Vagina (tissue), 2 donors: ENCODE measurements around the gene SAPCD1. TPM values are rescaled to one million over a fixed set of nuclear protein-coding genes. Genes with fewer than 3 reads are reported as not detected.

Experiments used
- DNase-seq, 2 donors: peaks; one replicate each; pipeline ENCODE4 v3.0.0-alpha.2; 2017; ENCODE audit errors: extremely low spot score in 2 of 2
- H3K27ac ChIP-seq: fragments of 200-600 bp; sonication (generic); one replicate; pipeline ENCODE4 v1.5.1; 2019
- H3K27me3 ChIP-seq: fragments of 200-600 bp; sonication (generic); one replicate; pipeline ENCODE4 v1.5.1; 2019
- H3K36me3 ChIP-seq, 2 donors: fragments of 200-600 bp; sonication (generic); one replicate each; pipeline ENCODE4 v1.5.1; 2017 to 2019
- H3K4me1 ChIP-seq: fragments of 200-600 bp; sonication (generic); one replicate; pipeline ENCODE4 v1.5.1; 2019
- H3K4me3 ChIP-seq, 2 donors: fragments of 200-600 bp; sonication (generic); 1 replicate in 1 of 2; 2 replicates in 1 of 2; pipeline ENCODE4 v1.5.1; 2016 to 2019
- H3K9me3 ChIP-seq: fragments of 200-600 bp; sonication (generic); one replicate; pipeline ENCODE4 v1.5.1; 2019
- CTCF ChIP-seq, 3 experiments: fragments of 450-650 bp in 2 of 3; fragments of 200-600 bp in 1 of 3; sonication (generic) in 1 of 3; IDR thresholded peaks; one replicate each; pipeline ENCODE4 v1.5.1; 2017 to 2019; ENCODE audit warnings: antibody characterized with exemption in 3 of 3, mild to moderate bottlenecking in 2 of 3, moderate library complexity in 2 of 3
- POLR2A ChIP-seq, 2 donors: fragments of 450-650 bp; IDR thresholded peaks; one replicate each; pipeline ENCODE4 v1.6.1; 2017; ENCODE audit warnings: antibody characterized with exemption in 2 of 2, mild to moderate bottlenecking in 2 of 2, moderate library complexity in 2 of 2
- POLR2AphosphoS5 ChIP-seq, 2 donors: sonication (generic); formaldehyde crosslinking; IDR thresholded peaks; one replicate each; pipeline ENCODE4 v1.9.0; 2017; ENCODE audit warnings: antibody characterized with exemption in 2 of 2, mild to moderate bottlenecking in 2 of 2, low read depth in 1 of 2; ENCODE audit not compliant: insufficient read depth in 1 of 2
- intact Hi-C: fragments of 100-400 bp; cut with DNase I; formaldehyde crosslinking; loops from one replicate; pipeline ENCODE4 v1.15.1; 2023
- total RNA-seq: library from RNA; depleted of rRNA; stranded (reverse); fragments of >200 nt; gene quantifications from one replicate; pipeline ENCODE4 v1.2.3, GENCODE V29; 2016

SAPCD1 gene
- total RNA-seq, result not detected

- Histone ChIP-seq H3K27ac (no peak within 1 kb of the TSS), H3K9me3 (no peaks in the 10 kb centered on the region), H3K4me1 (no peaks in the 10 kb centered on the region), H3K27me3 (no peaks in the 10 kb centered on the region), H3K36me3 (no peaks in the 10 kb centered on the region), H3K4me3 (no peak within 1 kb of the TSS)
- intact Hi-C loops, result no loop called here
- no peak for DNase-seq
- TF ChIP-seq POLR2A (IDR thresholded peaks at IDR 0.05) (no peak), POLR2AphosphoS5 (IDR thresholded peaks at IDR 0.05; ENCODE audit: insufficient read depth in 1 of 2, low read depth in 1 of 2) (no peak), CTCF (IDR thresholded peaks at IDR 0.05) (no peak)
Observed at GRCh38 chr6:31762356-31762755, at the start of gene SAPCD1. Gene SAPCD1, plus strand, starts transcription at chr6:31762656. Its CDS starts 399 bp downstream, at chr6:31763055.

DNA sequence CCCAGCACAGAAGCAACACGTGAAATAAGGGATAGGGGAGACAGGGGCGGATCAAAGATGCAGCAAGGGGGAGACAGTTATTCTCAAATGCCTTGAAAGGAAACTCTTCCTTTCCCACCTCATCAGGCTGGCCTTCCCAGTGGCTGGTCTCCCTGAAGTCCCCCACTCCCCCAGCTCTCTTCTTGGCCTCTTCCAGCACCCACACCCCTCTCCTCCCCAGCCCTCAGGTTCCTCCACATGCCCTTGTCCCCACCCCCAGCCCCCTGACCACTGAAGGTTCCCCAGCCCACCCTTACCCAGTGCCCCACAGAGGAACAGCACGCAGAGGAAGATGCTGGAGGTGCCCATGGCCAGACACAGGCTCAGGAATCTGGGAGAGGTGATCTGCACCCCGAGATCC, 49.0 kb upstream of the SAPCD1 start:
- H3K27ac ChIP-seq, result no peak overlapping the region
- no peaks in the 10 kb centered on the region for H3K36me3 ChIP-seq
- TF ChIP-seq CTCF (IDR thresholded peaks at IDR 0.05) (no peak), POLR2AphosphoS5 (IDR thresholded peaks at IDR 0.05; ENCODE audit: insufficient read depth in 1 of 2, low read depth in 1 of 2) (no peak), POLR2A (IDR thresholded peaks at IDR 0.05) (no peak)
- H3K4me1 ChIP-seq, result peaks cover 14% of the 10 kb centered on the region
- no peak overlapping the region for H3K4me3 ChIP-seq
- no peaks in the 10 kb centered on the region for H3K9me3 ChIP-seq
- H3K27me3 ChIP-seq, result no peaks in the 10 kb centered on the region
- intact Hi-C loops, result no loop called here
- DNase-seq, result no peak

DNA sequence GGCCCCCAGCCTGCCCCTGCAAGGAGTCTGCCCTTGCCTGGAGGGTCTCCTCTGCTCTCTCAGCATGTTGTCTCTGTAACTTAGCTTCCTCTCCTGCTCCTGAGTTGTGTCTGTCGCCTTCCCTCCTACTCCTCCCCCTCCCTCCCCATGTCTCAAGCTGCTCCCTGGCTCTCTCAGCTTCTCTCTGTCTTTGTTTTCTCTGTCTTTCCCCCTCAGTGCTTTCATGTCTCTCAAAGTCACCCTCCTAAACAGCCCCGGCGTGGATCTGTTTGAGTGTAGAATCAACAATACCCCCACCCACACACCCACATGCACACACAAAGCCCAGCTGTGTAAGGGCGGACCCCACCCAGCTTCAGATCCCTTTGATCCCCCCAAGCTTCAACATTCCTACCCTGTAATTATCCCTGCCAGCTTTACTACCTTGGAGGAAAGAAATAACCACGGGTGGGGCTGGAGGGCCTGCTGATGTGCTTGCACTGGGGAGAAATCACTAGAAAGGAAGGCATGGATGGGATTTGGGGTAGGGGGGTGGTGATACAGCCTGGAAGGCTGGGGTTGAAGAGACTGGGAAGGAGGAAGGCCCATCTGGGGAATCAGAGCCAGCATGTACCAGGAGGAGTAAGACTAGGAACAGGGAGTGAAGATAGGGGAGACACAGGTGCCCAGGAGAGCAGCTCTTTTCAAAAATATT, 48.3 kb upstream of the SAPCD1 start:
- intact Hi-C loops, result no loop called here
- no peaks in the 10 kb centered on the region for H3K36me3 ChIP-seq
- no peaks in the 10 kb centered on the region for H3K27me3 ChIP-seq
- H3K27ac ChIP-seq, result peak overlapping the region; percentile 22
- TF ChIP-seq POLR2A (IDR thresholded peaks at IDR 0.05), result no peak
- TF ChIP-seq CTCF (IDR thresholded peaks at IDR 0.05), result no peak
- no peak for TF ChIP-seq POLR2AphosphoS5 (IDR thresholded peaks at IDR 0.05; ENCODE audit: insufficient read depth in 1 of 2, low read depth in 1 of 2)
- H3K4me3 ChIP-seq, result no peak overlapping the region
- no peak for DNase-seq
- no peaks in the 10 kb centered on the region for H3K9me3 ChIP-seq
- H3K4me1 ChIP-seq, result peaks cover 21% of the 10 kb centered on the region

DNA sequence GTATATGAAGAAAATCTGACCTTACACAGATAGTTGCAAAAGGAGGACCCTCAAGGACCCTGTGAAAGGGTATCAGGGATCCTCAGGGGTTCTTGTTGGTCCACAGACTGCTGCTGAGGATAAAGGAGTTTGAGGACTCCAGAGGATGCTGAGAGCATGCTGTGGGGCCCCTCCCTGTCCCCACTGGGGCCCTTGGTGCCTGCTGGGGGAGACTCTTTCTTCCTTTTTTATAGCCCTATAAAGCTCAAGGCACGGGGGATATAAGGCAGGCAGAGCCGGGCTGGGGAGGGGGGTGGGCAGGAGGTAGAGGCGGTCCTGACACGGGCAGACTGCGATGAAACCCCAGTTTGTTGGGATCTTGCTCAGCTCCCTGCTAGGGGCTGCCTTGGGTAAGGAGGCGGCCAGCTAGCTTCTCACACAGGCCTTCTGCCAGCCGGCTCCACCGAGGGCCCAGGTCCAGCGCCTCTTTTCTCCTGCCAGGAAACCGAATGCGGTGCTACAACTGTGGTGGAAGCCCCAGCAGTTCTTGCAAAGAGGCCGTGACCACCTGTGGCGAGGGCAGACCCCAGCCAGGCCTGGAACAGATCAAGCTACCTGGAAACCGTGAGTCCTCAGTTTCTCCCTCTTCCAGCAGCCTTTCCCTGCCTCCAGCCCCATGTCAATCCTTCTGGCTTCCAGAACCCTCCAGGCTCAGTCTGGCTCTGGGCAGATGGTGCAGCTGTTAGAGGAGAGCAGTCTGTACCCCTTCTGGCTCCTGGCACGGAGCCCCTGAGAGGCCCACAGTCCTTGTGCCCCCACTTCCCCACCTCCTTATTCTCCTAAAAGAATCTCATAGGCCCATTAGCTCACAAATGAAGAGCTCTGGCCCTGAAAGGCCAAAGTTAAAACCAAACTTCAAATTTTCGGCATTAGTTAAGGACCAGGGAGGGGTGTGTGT, 47.2 kb upstream of the SAPCD1 start, which contains the start of gene LY6G6D:
Gene LY6G6D, plus strand, starts transcription at position 327 of the 937 bp plus-strand sequence. Its CDS starts 8 bp downstream, at position 335.
- Histone ChIP-seq H3K27me3 (no peaks in the 10 kb centered on the region), H3K4me1 (peaks cover 21% of the 10 kb centered on the region), H3K36me3 (no peaks in the 10 kb centered on the region), H3K27ac (peak within 1 kb of the TSS; percentile 43), H3K4me3 (no peak within 1 kb of the TSS), H3K9me3 (no peaks in the 10 kb centered on the region)
- DNase-seq, result no peak
- TF ChIP-seq POLR2A (IDR thresholded peaks at IDR 0.05), result no peak
- TF ChIP-seq POLR2AphosphoS5 (IDR thresholded peaks at IDR 0.05; ENCODE audit: insufficient read depth in 1 of 2, low read depth in 1 of 2), result no peak
- no peak for TF ChIP-seq CTCF (IDR thresholded peaks at IDR 0.05)
- intact Hi-C loops, result no loop called here
